HG02759 (cell line): ENCODE data around the gene DZIP1.

Source experiments
- ATAC-seq: cut with Tn5 transposase; IDR thresholded peaks from one replicate; pipeline ENCODE4 v1.9.1; 2021; ENCODE audit warnings: mild to moderate bottlenecking, moderate library complexity; ENCODE audit not compliant: unreplicated experiment

Gene DZIP1

DNA sequence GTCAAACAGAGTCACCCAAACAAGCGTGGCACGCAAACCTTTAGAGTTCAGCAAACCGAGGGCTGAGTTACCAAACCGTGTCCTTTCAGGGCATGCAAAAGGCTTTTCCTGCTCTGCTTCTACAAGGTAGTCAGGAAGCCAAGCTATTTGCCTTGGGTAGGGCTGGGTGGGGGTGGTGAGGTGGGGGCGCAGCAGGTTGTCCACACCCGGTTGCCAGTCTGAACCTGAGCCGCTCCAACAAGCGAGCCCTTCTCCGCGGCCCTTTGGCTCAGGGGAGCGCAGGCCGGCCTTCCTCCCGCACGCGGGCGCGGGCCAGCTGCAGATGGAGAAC is 92.3 kb downstream of the DZIP1 start:
- ATAC-seq: no peak

DNA sequence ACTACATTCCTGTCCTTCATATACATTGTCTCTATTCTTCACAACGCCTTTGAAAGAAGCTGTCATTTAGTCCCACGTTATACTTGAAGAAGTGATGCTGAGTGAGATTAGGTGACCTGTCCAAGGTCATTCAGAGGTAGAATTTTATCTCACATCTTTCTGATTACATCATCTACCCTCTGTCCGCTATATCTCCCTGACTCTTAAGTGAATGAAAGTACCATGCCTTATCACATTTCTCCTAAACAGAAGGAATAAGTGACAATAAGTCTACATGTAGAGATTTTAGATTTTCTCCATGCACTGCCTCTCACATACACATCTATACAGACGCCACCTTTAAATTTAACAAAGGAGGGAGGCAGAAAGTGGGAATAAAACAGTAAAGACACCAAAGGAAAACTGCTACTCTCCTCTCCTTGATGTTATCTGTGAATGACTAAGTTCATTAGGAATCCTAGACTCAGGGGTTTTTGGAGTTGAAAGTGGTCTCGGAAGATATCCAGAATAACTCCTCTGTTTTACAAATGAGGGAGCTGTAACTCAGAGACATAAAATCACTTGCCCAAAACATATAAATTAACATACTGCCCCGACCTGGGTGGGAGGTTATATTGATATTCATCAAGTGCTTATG is 96.9 kb downstream of the DZIP1 start:
- no peak for ATAC-seq

DNA sequence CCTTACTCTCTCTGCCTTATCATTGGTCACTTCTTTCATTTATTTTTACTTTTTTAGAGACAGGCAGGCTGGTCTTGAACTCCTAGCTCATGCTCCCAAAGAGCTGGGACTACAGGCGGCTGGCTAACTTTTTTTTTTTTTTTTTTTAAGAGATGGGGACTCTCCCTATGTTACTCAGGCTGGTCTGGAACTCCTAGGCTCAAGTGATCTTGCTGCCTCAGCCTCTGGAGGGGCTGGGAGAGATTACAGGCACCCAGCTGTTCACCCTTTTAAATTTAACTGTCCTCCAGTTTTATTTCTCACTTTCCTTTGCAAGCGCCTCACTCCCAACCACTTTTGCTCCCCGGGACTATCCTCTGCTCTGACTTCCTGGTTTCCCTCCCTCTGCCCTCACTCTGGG is 97.6 kb downstream of the DZIP1 start:
- ATAC-seq: no peak

DNA sequence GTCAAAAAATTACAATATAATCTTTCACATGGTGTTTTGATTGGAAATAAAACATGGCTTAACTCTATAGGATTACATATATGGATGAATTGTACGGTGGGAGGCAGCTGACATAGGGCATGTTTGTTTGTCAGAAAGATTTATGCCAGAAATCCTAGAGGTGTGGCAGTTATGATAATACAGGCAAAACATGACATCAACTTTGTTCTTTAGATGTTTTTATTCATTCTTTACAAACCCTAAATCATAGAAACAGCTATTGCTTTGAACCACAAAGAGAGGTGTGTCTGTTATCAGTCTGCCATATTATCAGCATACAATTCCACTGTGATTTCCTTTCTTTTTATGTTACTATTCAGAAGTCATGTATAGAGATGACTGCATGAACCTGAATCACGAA is 100.2 kb downstream of the DZIP1 start:
- ATAC-seq: no peak

DNA sequence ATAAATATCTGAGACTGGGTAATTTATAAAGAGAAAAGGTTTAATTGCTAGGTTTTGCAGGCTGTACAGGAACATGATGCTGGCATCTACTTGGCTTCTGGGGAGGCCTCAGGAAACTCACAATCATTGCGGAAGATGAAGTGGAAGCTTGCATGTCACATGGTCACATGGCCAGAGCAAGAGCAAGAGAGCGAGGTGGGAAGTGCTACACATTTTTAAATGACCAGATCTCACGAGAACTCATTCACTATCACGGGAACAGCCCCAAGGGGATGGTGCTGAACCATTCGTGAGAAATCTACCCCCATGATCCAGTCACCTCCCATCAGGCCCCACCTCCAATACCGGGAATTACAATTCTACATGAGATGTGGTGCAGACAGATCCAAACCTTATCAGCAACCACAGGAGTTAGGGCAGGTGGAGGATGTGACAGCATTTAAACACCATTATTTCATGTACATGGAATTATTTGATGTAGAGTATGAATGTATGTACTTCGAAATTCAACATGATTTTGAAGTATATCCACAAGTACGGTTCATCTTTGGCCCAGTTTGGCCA is 102.5 kb downstream of the DZIP1 start:
- ATAC-seq: no peak

DNA sequence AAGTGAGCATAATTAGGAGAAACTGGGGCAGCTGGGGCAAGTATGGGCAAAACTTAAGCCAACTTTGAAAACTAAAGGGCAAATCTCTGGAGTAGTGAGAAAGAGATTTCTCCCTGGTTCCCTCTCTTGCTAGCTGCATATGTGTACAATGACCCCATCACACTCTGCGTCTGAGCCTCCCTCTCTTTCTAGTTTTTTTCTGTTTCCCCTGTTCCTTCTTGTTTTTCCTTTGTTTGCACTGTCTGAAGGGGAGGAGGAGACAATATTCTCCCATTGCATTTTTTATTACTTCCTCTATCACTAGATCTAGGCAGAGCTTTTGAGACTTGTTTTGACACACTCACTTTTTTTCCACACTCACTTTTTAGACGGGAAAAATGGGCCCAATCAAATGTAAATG is 103.2 kb downstream of the DZIP1 start:
- ATAC-seq: no peak

DNA sequence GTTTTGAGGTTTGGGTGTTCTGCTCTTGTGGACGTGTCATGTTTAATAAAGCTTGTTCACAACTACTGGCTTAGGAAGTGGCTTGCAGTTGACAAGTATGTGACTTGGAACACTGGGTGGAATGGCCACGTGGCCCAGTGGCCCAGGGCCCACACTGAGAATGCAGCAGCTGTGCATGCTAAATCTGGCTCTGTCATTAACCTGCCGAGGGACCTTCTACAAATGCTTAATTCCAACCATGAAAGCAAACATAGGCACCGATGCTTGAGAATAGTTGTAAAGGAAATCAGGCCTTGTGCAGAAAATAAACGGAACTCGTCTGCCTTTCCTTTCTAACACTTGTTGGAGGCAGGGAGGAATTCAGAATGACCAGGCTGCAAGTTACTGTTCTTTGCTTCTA is 103.6 kb downstream of the DZIP1 start:
- no peak for ATAC-seq

DNA sequence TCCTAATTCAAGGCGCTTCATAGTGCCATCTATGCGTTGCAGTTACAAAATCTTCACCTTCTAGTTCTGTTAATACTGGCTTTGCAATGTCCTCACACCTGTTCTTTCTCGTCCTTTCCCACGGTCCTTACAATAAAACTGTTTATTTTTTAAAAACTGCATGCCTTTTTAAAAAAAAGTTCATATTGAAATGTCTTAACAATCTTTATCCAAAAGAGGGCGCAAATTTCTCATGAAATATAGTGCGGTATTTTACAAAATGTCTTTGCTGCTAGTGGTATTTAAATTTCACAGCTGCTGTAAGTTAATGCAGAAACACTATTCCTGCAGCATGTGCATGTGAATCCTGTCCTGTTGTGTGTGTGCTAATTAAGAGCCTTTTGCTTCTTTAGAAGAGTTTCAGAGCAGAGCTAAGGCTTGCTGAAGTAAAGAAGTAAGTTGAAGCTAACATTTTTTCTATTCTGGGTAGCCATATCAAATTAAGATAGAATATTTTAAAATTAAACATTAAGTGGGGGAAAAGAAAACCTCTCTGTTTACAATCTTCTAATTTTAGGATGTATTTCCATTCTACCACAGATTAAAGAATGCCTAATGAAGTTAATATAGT is 107.8 kb downstream of the DZIP1 start:
- no peak for ATAC-seq

DNA sequence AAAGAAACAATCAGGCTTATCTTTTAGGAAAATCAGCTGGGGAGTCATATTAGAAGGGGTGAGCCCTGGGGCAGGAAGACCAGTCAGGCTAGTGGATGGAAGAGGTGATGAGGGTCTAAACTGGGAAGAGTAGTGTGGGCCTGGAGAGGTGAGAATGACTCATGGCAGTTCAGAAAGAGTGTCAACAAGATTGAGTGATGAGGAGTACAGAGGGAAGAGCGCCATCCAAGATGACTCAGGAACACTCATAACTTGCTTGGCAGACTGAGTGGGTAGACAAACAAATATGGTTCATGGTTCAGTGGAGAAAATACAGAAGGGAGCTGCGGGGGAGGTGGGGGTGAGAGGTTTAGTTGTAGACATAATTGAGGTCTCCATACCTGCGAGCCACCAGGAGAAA is 109.3 kb downstream of the DZIP1 start:
- ATAC-seq: peak; percentile 74

DNA sequence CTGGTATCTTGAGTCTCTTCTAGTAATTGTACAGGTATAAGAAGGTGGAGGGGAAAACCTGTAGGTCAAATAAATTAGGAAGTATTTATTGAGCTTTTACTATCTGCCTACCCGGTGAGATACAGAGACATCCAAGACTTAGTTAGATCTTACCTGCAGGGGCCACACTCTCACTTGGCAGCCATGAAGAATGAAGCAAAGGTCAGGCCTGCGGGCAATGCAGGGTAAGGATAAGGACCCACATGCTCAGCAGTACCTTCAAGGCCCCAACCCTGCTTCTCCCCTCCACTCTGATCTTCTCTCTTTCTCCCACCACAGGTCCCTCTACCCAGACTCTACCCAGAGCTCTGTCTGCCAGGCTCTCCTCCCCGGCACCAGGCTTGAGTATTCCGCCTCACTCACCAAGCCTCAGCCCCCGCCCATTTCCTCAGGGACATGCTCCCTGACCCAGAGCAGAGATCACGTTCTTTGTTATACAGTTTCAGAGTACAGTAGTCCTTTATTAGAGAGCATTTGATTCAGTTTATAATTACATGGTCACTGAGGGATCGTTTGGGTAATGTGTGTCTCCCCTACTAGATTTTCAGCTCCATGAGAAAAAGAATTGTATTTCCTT is 110.9 kb downstream of the DZIP1 start:
- ATAC-seq: no peak

DNA sequence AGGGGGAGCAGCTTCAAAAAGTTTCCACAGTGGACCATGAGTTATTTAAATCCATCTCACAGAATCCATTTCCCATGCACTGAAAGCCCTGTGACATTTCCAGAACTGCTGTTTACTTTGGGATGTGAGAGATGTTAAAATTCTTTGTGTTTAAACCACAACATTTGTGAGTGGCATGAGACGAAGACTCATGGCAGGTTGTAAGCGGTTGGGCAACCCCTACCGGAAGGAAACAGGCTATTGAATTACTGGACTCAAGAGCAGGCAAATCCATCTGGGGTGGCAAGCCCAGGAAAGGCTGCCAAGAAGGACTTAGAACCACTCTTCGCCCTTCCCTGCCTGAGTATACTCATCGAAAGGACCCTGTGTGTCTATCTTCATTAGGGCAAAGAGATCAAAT is 114.3 kb downstream of the DZIP1 start:
- ATAC-seq: no peak
